Kidney tubule cell (primary cell): Measurements from ENCODE around the gene CCR3.
A peak's percentile ranks its signal among the peaks of the same experiment; 100 is the strongest.
"Not testable (repeated sequence)": the region's sequence is repeated elsewhere in the genome, so short reads cannot be mapped to it uniquely, and the experiment has no call there.

Experiments
- DNase-seq: peaks from one replicate; pipeline ENCODE4 v3.0.0-alpha.2; 2018; ENCODE audit warnings: low spot score

The CCR3 gene

DNA sequence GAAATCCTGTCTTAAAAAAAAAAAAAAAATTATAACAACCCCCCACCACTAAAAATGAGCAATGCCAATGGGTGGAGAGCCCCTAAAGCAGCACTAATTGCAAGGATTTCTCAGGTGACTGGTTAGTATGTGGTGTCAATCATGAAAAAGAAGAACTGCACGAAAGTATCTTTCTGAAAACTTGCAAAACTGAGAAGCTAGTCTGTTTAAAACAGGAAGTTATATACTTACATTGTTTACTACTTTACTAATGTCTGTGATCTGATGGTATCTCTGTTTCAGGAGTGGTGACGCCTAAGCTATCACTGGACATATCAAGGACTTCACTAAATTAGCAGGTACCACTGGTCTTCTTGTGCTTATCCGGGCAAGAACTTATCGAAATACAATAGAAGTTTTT lies at the start of gene CCR3:
TSS of gene CCR3 (plus strand) at position 341 of the 400 bp plus-strand sequence. CDS start 22,699 bp downstream, outside the sequence.
- no peak for DNase-seq

DNA sequence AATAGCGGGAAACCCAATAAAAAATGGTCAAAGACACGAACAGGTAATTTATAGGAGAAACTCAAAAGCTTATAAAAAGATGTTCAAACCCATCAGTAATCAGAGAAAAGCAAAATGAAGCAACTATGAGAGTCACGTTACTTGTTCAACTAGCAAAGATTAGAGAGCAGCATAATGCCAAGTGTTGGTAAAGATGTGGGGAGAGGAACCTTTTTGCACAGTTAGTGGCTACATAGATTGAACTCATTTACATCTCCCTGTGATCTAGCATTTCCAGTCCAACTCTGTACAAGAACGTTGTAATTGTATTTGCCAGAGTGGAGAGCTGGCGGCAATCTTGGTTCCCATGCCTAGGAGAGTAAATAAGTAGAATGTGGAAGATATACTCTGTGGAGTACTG lies 49.3 kb upstream of the CCR3 start:
- no peak for DNase-seq

DNA sequence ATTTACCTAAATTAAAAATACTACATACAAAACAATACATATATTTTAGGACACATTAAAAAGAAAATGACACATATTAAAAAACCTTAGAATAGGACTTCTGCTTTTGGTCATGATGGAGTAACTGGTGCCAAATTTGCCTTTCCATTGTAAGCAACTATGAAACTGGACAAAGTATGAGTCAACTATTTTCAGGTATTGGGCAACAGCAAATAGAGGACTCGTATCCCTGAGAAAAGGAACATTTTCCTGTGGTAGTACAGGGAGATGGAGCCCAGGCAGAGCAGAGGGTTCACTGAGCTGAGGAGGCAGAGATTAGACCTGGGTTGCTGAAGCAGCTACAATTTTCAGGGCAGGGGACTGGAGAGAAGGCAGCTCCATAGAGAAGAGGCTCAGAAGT lies 48.8 kb upstream of the CCR3 start:
- peak; percentile 5 for DNase-seq

DNA sequence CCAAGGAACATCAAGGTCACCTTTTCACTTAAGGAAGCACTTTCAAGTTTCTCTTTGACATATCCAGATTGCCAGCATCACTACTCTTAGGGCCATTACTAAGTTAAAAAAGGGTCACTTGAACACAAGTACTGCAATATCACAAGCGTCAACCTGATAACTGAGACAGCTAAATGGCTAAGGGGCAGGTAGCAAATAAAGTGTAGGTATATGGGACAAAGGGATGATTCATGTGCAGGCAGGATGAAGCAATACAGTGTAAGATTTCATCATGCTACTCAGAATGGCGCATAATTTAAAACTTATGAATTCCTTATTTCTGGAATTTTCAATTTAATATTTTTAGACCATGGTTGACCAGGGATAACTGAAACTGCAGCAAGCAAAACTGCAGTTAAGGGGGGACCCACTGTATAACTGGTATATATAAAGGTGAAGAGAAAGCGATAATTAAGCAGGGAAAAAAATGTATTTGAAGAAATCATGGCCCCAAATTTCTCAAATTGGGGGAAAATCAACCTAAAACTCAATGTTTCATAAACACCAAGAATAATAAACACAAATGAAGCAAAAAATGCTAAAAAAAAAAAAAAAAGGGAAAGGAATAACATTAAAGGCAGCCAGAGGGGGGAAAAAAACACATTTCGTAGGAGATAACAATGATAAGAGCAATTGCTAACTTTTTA lies 47.2 kb upstream of the CCR3 start:
- DNase-seq, result peak; percentile 5

DNA sequence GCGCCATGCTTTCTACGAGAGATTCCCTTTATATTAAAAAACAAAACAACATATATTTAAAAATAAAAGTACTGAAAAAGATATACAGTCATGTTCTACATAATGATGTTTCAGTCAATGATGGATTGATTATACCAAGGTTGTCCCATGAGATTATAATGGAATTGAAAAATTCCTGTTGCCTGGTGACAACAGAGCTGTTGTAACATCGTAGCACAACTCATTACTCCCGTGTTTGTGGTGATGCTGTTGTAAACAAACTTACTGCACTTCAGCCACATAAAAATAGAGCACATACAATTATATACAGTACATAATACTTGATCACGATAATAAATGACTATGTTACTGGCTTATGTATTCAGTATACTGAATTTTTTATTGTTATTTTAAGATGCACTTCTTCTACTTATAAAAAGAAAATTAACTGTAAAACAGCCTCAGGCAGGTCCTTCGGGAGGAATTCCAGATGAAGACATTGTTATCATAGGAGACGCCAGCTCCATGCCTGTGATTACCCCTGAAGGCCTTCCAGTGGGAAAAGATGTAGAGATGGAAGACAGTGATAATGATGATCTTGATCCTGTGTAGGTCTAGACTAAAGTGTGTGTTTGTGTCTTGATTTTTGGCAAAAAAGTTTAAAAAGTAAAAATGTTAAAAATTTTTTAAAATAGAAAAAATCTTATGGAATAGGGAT lies 45.9 kb upstream of the CCR3 start:
- DNase-seq, result no peak

DNA sequence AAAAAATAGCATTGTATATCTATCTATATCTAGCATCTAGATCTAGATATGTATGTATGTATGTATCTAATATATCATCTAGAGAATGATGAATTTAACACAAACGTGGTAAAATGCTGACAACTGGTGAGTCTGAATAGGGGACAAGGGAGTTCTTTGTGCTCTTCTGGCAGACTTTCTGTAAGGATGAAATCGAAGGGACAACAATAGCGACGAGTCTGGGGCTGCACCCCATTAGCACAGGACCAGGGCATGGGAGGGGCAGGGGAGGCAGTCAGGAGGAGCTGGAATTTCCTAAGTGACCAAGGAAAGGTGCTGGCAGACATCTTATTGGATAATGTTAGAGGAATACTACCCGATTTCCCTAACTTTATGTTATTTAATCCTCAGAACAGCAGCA lies 42.0 kb upstream of the CCR3 start:
- DNase-seq, result no peak

DNA sequence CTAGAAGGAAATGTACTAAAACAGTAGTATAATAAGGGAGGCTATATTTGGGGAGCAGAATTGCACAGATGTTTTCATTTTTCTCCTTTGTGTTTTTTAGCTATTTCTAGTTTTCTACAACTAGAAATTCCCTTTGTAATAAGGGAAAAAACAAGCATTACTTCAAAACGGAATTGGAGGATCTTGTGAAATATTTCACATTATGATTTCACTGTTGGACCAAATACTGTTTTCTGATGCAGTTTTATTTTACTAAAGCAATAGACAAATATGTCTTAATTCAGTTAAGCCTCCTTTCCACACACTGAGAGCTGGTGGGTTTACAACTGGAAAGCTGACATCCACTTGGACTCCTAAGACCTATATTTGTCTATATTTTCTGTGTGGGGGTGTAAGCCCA lies 41.5 kb upstream of the CCR3 start:
- DNase-seq, result no peak

DNA sequence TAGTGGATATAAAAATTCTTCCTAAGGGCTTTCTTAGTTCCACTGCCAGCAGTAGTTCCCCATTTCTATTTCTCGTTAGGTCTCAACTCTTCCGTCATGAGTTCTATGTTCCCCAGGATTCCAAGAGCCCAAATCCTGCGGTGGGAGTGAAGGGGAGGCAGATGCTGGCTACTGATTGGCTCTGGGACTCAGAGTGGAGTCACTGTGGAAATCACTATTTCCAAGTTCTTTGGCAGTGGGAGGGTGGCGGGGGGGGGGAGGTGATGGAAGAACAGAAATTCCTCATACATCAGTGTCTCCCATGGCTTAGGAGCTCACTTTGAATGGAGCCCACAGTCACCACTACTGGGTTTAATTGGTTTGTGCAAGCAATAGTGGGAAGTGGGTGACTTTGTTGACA lies 39.7 kb upstream of the CCR3 start:
- no peak for DNase-seq

DNA sequence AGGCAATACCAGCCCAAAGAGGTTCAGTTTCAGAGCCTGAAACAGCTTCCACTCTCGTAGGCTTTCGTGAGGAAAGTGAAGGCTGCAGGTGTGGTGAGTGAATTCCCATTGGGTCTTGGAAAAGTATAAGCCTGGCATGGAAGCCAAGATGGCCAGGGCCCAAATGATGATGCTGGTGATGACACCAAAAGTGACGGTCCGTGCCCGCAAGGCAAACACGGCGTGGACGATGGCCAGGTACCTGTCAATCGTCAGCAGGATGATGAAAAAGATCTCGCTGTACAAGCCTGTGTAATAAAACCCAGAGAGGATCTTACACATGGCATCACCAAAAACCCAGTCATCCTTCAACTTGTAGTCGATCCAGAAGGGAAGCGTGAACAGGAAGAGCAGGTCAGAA lies 38.6 kb upstream of the CCR3 start:
- no peak for DNase-seq

DNA sequence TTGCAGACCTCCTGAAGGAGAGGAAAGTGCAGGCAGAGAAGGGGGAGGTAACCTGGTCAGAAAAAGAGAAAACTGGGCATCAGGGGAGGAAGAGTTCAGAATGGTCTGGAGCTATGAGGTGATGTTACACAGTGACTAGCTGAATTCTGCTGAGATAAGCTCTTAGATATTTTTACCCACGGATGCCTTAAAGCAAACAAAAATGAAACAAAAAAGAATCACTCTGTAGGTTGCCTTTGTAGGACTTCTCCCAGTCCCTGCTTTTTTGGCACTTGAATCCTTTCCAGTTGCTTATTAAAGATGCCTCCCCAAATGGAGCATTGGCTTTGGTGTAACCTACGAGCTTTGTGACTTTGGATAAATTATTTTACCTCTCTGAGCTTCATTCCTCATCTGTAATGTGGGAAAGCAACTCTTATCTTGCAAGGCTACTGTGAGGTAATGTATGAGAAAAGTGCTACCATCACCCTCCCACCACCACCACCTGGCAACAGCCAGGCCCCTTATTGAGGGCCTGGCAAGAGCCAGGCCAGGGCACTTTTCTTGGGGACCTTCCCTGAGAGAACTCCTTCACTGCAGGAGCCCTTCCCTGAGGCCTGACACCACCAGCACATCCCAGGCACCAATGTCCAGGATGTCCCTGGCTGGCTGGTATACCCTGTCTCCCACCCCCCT lies 36.8 kb upstream of the CCR3 start:
- DNase-seq, result no peak

DNA sequence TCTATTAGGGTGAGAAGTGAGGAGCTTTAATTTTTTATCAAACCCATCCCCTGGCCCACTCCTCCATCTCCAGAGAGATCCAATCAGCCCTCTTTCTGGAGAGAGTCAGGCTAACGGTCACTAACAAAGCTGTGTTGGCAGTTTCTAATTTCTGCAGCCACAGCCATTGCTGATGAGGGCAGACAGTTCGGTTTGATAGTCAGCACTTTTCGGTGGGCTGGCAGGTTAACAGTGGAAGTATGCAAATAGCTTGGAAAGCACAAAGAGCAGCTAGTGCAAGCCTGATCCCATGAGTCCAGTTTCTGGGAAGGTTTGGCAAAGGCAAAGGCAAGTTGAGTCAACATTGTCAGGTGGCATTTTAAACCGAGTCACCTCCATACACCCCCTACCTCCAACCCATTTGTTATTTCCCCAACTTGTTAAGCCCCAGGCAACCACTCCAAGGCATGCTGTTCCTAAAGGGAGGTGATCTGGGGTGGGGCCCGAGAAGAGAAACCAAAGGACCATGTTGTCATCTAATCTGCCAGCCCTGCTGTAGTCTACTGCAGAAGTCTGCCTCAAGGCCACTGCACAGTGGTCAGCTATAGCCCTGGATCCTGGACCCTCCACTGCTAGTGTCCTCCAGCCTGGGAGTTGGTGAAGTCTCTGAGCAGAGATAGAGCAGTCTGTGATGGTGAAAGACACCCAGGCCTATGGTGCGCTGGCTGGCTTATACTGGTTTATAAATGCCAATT lies 35.8 kb upstream of the CCR3 start:
- DNase-seq, result no peak

DNA sequence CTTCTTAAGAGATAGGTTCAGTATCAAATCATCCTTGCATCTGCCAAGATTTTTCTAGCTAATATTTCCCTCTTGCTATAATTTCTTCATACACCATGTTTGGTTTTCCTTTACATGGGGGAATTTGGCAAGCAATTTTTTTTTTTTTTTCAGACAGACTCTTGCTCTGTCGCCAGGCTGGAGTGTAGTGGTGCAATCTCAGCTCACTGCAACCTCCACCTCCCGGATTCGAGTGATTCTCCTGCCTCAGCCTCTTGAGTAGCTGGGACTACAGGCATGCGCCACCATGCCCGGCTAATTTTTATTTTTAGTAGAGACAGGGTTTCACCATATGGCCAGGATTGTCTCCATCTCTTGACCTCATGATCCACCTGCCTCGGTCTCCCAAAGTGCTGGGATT lies 34.7 kb upstream of the CCR3 start:
- DNase-seq, result not testable (repeated sequence)

DNA sequence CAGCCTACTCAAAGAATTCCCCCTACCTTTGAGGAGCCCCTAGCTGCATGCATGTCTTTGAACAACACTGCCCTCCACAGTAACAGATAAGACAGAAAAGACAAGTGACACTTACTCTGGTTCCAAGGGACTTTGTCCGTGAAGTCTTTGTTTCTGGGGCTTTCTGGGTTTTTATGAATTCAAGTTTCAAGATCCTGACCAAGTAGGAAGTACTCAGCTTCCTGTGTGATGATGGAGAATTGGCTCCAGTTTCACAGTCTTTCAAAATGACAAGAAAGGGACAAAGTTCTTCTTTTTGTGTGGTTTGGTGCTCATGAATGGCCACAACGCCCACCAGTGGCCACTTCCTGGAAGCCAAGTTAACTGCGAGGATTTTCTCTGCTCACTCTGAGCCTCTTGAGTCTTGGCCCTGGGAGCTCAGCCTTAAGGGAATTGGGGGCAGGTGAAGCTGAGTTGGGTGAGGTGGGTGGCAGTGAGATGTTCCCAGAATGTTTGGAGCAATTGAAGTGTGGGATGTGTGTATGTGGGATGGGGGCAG lies 34.0 kb upstream of the CCR3 start, which contains the start of gene CCR1:
TSS of gene CCR1 (minus strand) at position 147 of the 538 bp plus-strand sequence. CDS start 4,000 bp downstream, outside the sequence.
- DNase-seq, result peak; percentile 51

DNA sequence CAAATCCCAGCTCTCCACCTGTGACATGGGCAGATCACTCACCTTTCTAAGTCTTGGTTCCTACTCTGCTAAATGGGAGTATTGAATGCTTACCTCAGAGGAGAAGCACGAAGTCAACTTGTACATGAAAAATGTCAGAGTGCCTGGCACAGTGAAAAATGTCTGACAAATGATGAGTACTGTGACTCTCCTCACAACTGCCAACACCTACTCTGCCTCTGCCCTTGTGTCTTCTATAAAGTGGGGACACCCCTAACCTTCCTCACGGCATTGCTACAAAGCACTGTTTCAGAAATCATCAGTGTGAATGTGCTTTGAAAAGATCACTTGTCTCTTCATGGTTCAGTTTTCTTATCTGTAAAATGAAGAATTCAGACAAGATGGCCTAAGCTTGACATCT lies 33.2 kb upstream of the CCR3 start:
- no peak for DNase-seq

DNA sequence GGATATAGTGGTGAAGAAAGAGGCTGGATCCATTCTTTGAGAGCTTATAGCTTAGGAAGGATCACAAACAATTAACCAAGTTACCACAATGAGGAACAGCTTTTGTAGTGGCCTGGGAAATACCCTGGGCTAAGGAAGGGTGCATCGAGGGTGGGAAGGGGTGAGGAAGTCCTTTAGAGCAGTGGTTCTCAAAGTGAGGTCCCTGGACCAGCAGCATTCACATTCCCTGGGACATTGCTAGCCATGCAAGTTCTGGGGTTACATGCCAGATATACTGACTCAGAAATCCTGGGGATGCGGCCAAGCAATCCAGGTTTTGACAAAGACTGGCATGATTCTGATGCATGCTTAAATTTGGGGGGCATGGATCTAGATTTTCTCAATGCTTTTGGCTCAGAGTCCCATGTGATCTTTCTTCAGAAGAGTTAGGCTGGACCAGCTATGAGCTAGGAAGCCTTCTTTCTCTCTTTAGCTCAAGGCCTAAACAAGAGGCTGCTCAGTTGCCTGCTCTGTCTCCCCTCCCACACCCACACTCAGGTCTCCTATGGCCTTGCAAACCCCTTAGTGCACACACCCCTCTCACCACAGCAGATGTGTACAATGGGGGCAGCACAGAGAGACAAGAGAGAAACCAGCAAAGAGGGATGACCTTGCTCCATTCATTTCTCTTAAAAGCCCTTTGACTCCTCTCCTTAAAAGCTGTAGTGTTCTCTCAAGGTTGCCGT lies 32.4 kb upstream of the CCR3 start:
- DNase-seq, result no peak

DNA sequence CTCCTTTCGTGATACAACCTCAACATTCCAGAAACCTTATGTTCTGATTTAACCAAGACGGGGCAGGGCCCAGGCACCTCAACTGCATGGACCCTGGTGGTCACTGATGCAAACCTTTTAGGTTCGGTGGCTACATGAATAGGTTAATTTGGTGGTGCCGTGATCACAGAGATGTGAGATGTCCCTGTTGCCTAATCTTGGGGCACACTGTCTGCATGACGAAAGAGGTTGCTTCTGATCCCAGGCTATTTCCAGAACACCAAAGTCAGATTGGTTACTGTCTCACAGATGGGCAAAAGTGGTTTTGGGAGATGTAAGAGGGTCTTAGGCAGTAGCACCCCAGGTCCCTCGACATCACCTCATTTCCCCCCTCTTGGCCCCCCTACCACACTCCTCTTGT lies 30.2 kb upstream of the CCR3 start:
- DNase-seq, result no peak

DNA sequence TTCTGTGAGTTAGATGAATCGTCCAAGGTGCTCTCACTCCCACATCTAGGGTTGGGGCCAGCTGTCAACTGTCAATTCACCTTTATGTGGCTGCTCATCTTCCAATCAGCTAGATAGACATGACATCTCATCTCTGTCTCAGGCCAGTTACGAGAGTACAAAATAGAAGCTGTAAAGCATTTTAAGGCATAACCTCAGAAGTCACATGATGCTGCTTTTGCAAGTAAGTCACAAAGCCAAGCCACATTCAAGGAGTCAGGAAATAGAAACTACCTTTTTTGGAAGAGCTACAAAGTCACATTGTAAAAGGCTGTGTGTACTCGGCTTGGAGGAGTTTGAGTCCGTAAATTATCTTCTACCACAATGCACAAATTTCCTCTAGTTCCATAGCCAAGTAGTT lies 29.1 kb upstream of the CCR3 start:
- DNase-seq, result no peak

DNA sequence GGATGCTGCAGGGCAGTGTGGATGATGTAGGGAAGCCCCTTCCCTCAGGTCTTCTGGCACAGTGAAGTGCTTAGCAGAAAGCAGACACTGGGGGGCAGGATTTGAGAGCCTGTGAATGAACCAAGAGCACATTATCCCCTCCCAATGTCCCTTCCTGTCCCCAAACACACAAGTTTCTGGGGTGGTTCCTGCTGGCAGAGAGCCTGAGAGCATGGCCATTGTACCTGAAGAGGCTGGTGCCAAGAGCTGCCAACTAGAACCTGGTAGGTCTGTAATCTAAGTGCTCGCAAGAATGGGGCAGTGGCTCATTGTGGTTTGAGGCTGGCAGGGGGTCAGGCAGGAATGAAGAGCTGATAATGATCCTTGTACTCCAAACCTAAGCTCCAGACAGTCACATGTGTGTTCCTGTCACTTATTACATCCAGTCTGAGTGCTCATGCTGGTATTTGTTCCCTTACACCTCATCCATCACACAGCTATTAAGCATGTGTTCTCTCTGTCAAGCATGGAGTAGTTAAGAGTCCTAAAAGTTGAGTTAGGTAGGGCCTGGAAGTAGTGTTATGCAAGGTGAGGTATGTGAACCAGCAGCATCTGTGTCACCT lies 27.4 kb upstream of the CCR3 start:
- DNase-seq, result peak; percentile 17

DNA sequence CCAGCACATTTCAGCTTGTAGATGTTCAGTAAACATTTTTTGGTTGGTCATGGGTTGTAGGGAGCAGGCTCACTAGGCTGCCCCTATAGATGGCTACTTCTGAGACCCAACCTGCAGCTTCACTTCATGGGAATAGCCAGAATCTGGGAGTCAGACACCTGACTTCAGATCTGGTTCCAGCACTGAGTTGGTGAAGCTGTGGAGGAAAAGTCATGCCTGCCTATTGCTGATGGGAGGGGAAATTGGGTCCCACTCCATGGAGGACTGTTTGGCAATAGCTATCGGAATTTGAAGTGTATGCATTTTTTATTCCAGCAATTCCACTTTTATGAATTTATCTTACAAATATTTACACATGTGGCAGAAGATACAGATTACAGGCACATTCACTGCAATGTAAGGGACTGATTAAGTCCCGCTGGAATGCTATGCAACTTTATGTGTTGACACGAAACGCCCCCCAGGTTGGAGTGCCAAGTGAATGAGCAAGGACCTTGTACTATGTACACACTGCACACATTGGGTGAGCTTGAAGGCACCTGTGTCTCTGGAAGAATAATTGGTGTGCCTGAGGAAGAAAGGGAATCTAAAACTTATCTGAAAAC lies 26.3 kb upstream of the CCR3 start:
- DNase-seq, result peak; percentile 6

DNA sequence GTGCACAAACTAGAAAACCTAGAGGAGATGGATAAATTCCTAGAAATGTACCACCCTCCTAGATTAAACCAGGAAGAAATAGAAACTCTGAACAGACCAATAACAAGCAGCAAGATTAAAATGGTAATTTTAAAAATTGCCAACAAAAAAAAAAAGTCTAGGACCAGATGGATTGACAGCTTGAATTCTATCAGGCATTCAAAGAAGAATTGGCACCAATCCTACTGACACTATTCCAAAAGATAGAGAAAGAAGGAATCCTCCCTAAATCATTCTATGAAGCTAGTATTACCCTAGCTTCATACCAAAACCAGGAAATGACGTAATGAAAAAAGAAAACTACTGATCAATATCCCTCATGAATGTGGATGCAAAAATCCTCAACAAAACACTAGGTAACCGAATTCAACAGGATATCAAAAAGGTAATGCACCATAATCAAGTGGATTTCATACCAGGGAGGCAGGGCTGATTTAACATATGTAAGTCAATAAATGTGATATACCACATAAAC lies 24.0 kb upstream of the CCR3 start:
- no peak for DNase-seq
